Liver (tissue), 3 donors: ENCODE results near the gene CYSLTR2.

ENCODE experiments used
- ATF3 ChIP-seq: IDR thresholded peaks from 2 replicates; pipeline ENCODE4 v1.6.1; 2016; ENCODE audit warnings: antibody characterized with exemption
- CTCF ChIP-seq: fragments of 150-350 bp; IDR thresholded peaks from 2 replicates; pipeline ENCODE4 v1.5.1; 2017; ENCODE audit warnings: improper control_type of control experiment, low read depth, low read length; ENCODE audit not compliant: missing input control
- RXRA ChIP-seq, 2 donors: IDR thresholded peaks; 2 replicates each; pipeline ENCODE4 v1.6.1; 2017 to 2018; ENCODE audit warnings: antibody characterized with exemption in 2 of 2, mild to moderate bottlenecking in 1 of 2
- TAF1 ChIP-seq: conservative IDR thresholded peaks from 2 replicates; pipeline ENCODE4 v1.6.1; 2016; ENCODE audit warnings: antibody characterized with exemption, mild to moderate bottlenecking
- YY1 ChIP-seq: IDR thresholded peaks from 2 replicates; pipeline ENCODE4 v1.6.1; 2016; ENCODE audit warnings: antibody characterized with exemption, mild to moderate bottlenecking
- ZBTB33 ChIP-seq: IDR thresholded peaks from 2 replicates; pipeline ENCODE4 v1.6.1; 2016; ENCODE audit warnings: antibody characterized with exemption
- donor health status: healthy.
- donor health status: healthy.

- no peak for TF ChIP-seq TAF1
- TF ChIP-seq CTCF = no peak
- TF ChIP-seq YY1 = no peak
- no peak for TF ChIP-seq RXRA (IDR thresholded peaks at IDR 0.05)
- no peak for TF ChIP-seq ZBTB33
- TF ChIP-seq ATF3 = no peak
Measured at GRCh38 chr13:48644141-48644540, 9.6 kb upstream of the CYSLTR2 start.
